MM.1S (cell line): ENCODE data around the gene POP5.
"Not testable (repeated sequence)": the region's sequence is repeated elsewhere in the genome, so short reads cannot be mapped to it uniquely, and the experiment has no call there.

Experiments
- CTCF ChIP-seq: fragments of 300-600 bp; sonication (generic); IDR thresholded peaks from 2 replicates; pipeline ENCODE4 v1.5.1; 2016; ENCODE audit warnings: antibody characterized with exemption, low read length, mixed read lengths
- EZH2 ChIP-seq: fragments of 300-600 bp; sonication (generic); optimal IDR thresholded peaks from 2 replicates; pipeline ENCODE3; 2017; ENCODE audit warnings: low read depth, mild to moderate bottlenecking, antibody characterized with exemption, low read length, mixed read lengths
- EZH2phosphoT487 ChIP-seq: fragments of 300-600 bp; sonication (generic); IDR thresholded peaks from 2 replicates; pipeline ENCODE4 v1.6.1; 2018; ENCODE audit warnings: antibody characterized with exemption, low read length

DNA sequence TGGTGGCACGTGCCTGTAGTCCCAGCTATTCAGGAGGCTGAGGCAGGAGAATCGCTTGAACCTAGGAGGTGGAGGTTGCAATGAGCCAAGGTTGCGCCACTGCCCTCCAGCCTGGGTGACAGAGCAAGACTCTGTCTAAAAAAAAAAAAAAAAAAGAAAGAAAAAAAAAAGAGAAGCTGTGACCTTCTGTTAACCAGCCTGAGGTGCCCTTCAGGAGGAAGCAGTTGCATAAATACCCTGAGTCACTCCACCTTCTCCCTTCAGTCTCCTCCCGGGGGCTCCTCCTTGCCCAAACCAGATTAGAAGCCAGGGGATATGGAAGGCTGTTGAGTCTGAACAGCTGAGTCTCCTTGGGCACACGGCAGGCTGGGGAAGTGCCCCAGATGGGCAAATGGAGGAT lies 21.2 kb upstream of the POP5 start:
- TF ChIP-seq EZH2, CTCF, EZH2phosphoT487: not testable (repeated sequence)
